Endothelial cell of umbilical vein (primary cell): ENCODE measurements around the gene KTN1. TPM values are rescaled to one million over a fixed set of nuclear protein-coding genes. Genes with fewer than 3 reads are reported as not detected.

Experiments used
- BruUV-seq: library from RNA; stranded (reverse); fragments of 400-500 nt; replicated peaks from 2 replicates; lab custom pipeline; 2021; lab: Mats Ljungman, UMichigan
- CTCF ChIA-PET: fragments of 300-600, 350-600 bp; sonication (Branson Sonifier 250); formaldehyde crosslinking; loops from one replicate; lab custom pipeline; 2021; ENCODE audit warnings: antibody characterized with exemption, inconsistent platforms; lab: Charles Lee
- POLR2A ChIA-PET: fragments of 300-600, 350-600 bp; sonication (Branson Sonifier 250); formaldehyde crosslinking; loops from one replicate; lab custom pipeline; 2021; ENCODE audit warnings: antibody characterized with exemption, inconsistent platforms; lab: Charles Lee
- DNase-seq: peaks from one replicate; pipeline ENCODE4 v3.0.0-alpha.2; 2011; ENCODE audit warnings: low read depth, low spot score
- FAIRE-seq: peaks from 2 replicates; lab custom pipeline; 2011; peaks lifted over from hg19 to GRCh38; lab: Jason Lieb, UNC
- H2AFZ ChIP-seq: 2 replicates; pipeline ENCODE4 v1.6.0; 2012; ENCODE audit warnings: low read depth, low read length, control low read depth, inconsistent platforms
- H3K27ac ChIP-seq: 2 replicates; pipeline ENCODE4 v1.5.1; 2011; ENCODE audit warnings: low read depth, mild to moderate bottlenecking, control low read depth, low read length, moderate library complexity; ENCODE audit not compliant: insufficient read depth
- H3K27me3 ChIP-seq, 2 experiments: 2 replicates each; pipeline versions ENCODE4 v1.6.0 to v1.6.1; 2011; ENCODE audit warnings: low read length in 2 of 2, mixed read lengths in 1 of 2; ENCODE audit not compliant: control insufficient read depth in 2 of 2, insufficient read depth in 2 of 2
- H3K36me3 ChIP-seq, 2 experiments: 2 replicates in 1 of 2; 3 replicates in 1 of 2; pipeline ENCODE4 v1.5.1; 2011; ENCODE audit warnings: low read length in 2 of 2, mild to moderate bottlenecking in 1 of 2, moderate library complexity in 1 of 2; ENCODE audit not compliant: control insufficient read depth in 2 of 2, insufficient read depth in 2 of 2; ENCODE audit errors: extremely low read depth in 1 of 2
- H3K4me1 ChIP-seq: 3 replicates; pipeline ENCODE4 v1.5.1; 2011; ENCODE audit warnings: mild to moderate bottlenecking, low read length; ENCODE audit not compliant: control insufficient read depth, insufficient read depth; ENCODE audit errors: extremely low read depth
- H3K4me2 ChIP-seq: 2 replicates; pipeline ENCODE4 v1.6.1; 2011; ENCODE audit warnings: low read length, control low read depth, mixed read lengths; ENCODE audit not compliant: insufficient read depth
- H3K4me3 ChIP-seq, 3 experiments: fragments of 200-600 bp in 1 of 3; sonication (generic), shearing (Covaris generic) in 1 of 3; replicated peaks in 1 of 3; 2 replicates each; pipeline ENCODE4 v1.5.1; 2011 to 2016; ENCODE audit warnings: control low read depth in 3 of 3, low read length in 3 of 3, mild to moderate bottlenecking in 2 of 3, inconsistent platforms in 1 of 3, low read depth in 1 of 3, moderate library complexity in 1 of 3; ENCODE audit not compliant: insufficient read depth in 1 of 3
- H3K79me2 ChIP-seq: 2 replicates; pipeline ENCODE4 v1.6.0; 2012; ENCODE audit warnings: low read length, inconsistent platforms; ENCODE audit not compliant: control insufficient read depth, insufficient read depth
- H3K9ac ChIP-seq: replicated peaks from 2 replicates; pipeline ENCODE3; 2011; ENCODE audit warnings: low read length, control low read depth; ENCODE audit not compliant: insufficient read depth; ENCODE audit errors: extremely low read depth
- H3K9me1 ChIP-seq: replicated peaks from 3 replicates; pipeline ENCODE4 v1.6.0; 2011; ENCODE audit warnings: mild to moderate bottlenecking, low read length; ENCODE audit not compliant: control insufficient read depth, insufficient read depth; ENCODE audit errors: extremely low read depth
- H3K9me3 ChIP-seq: replicated peaks from 2 replicates; pipeline ENCODE4 v1.5.1; 2012; ENCODE audit warnings: low read length, inconsistent platforms; ENCODE audit not compliant: control insufficient read depth, insufficient read depth
- H4K20me1 ChIP-seq: replicated peaks from 2 replicates; pipeline ENCODE3; 2011; ENCODE audit warnings: mild to moderate bottlenecking, low read length; ENCODE audit not compliant: control insufficient read depth, insufficient read depth; ENCODE audit errors: extremely low read depth
- CTCF ChIP-seq, 2 donors: IDR thresholded peaks; 1 replicate in 1 of 2; 2 replicates in 1 of 2; pipeline ENCODE4 v1.5.1; 2011; ENCODE audit warnings: low read length in 2 of 2, mild to moderate bottlenecking in 2 of 2, moderate library complexity in 2 of 2, control low read depth in 1 of 2, inconsistent platforms in 1 of 2, low read depth in 1 of 2; ENCODE audit not compliant: insufficient read depth in 1 of 2; ENCODE audit errors: extremely low read depth in 1 of 2
- MYC ChIP-seq: IDR thresholded peaks from one replicate; pipeline ENCODE4 v1.6.1; 2011; ENCODE audit warnings: mild to moderate bottlenecking, low read depth, low read length
- POLR2A ChIP-seq: IDR thresholded peaks from 2 replicates; pipeline ENCODE4 v1.6.1; 2012; ENCODE audit warnings: low read depth, mild to moderate bottlenecking, control low read depth, low read length
- dilution Hi-C: fragments of 300-500 bp; cut with MboI; formaldehyde crosslinking; loops from one replicate; pipeline ENCODE4 v1.15.0; 2019; ENCODE audit warnings: low sequenced_read_pairs; ENCODE audit not compliant: extremely low pct_ligation_motif_present
- intact Hi-C: fragments of 100-400 bp; cut with micrococcal nuclease; formaldehyde crosslinking; loops from one replicate; pipeline ENCODE4 v1.10.0; 2022
- polyA plus RNA-seq, 4 experiments: library from polyadenylated mRNA; depleted of rRNA in 3 of 4; stranded (reverse) in 3 of 4; unstranded in 1 of 4; fragments of >200 nt; gene quantifications; 2 replicates each; pipeline versions ENCODE4 v1.2.1 to v1.2.3, GENCODE V29; 2011 to 2012; ENCODE audit warnings: missing spikeins in 1 of 4
- total RNA-seq: library from RNA; stranded (reverse); gene quantifications from 2 replicates; pipeline ENCODE4 v1.2.3, GENCODE V29; 2021

The KTN1 gene
- total and polyA plus RNA-seq, 2 donors (not counting 3 experiments of a cell fraction or from before 2014, with no cell fraction given): 33.2 to 148 TPM

DNA sequence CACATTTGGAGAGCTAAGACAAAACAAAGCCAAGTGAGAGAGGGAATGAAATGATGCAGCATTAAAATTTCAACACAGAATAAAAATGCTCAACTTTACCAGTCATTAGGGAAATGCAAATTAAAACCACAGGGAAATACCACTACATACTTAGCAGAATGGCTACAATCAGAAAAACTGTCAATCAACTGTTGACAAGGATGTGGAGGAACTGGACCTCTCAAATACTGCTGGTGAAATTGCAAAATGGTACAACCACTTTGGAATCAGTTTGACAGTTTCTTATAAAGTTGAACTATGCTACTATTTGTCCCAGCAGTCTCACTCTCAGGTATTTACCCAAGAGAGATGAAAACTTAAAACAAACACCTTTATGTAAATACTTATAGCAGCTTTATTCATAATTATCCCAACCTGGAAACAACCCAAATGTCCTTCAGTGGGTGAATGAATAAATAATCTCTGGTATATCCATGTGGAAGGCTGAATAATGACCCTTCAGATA lies 43.8 kb upstream of the KTN1 start:
- dilution Hi-C loops (no loop called here), intact Hi-C loops (no loop called here)
- FAIRE-seq (peak; percentile 26), DNase-seq (no peak)
- H3K4me1 ChIP-seq: peaks cover 16% of the 10 kb centered on the region
- no peak overlapping the region for H3K9ac ChIP-seq
- no peaks in the 10 kb centered on the region for H3K27me3 ChIP-seq
- no peak overlapping the region for H3K27ac ChIP-seq
- peak overlapping the region; percentile 35 for H3K4me2 ChIP-seq
- no peaks in the 10 kb centered on the region for H3K79me2 ChIP-seq
- TF ChIP-seq CTCF (IDR thresholded peaks at IDR 0.05; ENCODE audit: extremely low read depth in 1 of 2, insufficient read depth in 1 of 2, low read depth in 1 of 2, low read length in 2 of 2): no peak
- no peak for TF ChIP-seq POLR2A
- TF ChIP-seq MYC: no peak
- H3K36me3 ChIP-seq: no peaks in the 10 kb centered on the region
- no peaks in the 10 kb centered on the region for H4K20me1 ChIP-seq
- no peak overlapping the region for H2AFZ ChIP-seq
- no TSS peak for BruUV-seq
- no peak overlapping the region for H3K4me3 ChIP-seq
- CTCF ChIA-PET: interaction anchor here (0.6 to 1.2 kb wide), 7 partner anchors 12 to 967 kb away, joined by 3 to 6 read pairs (median 3); no protein-coding TSS in a partner anchor
- no peaks in the 10 kb centered on the region for H3K9me1 ChIP-seq
- POLR2A ChIA-PET: interaction anchor here (0.6 kb wide), 1 partner anchor 117 kb away, joined by 3 read pairs; no protein-coding TSS in a partner anchor
- H3K9me3 ChIP-seq: no peaks in the 10 kb centered on the region

- H3K9ac ChIP-seq: no peak overlapping the region
- BruUV-seq: no TSS peak
- H3K4me1 ChIP-seq: peaks cover 20% of the 10 kb centered on the region
- H3K27me3 ChIP-seq: no peaks in the 10 kb centered on the region
- ChIA-PET CTCF (interaction anchor here (0.6 kb wide), 1 partner anchor 450 kb away, joined by 5 read pairs; no protein-coding TSS in a partner anchor), POLR2A (no interaction called here)
- no peak overlapping the region for H3K27ac ChIP-seq
- dilution Hi-C loops (no loop called here), intact Hi-C loops (no loop called here)
- H3K9me1 ChIP-seq: no peaks in the 10 kb centered on the region
- TF ChIP-seq MYC: no peak
- no peaks in the 10 kb centered on the region for H3K36me3 ChIP-seq
- no peaks in the 10 kb centered on the region for H4K20me1 ChIP-seq
- no peak for DNase-seq
- FAIRE-seq: no peak
- no peak overlapping the region for H3K4me2 ChIP-seq
- no peaks in the 10 kb centered on the region for H3K79me2 ChIP-seq
- no peak overlapping the region for H2AFZ ChIP-seq
- H3K9me3 ChIP-seq: no peaks in the 10 kb centered on the region
- H3K4me3 ChIP-seq: no peak overlapping the region
Measured at GRCh38 chr14:55537782-55538181, 42.2 kb upstream of the KTN1 start.
